H1 (cell line): ENCODE data around the gene SYNGR4. TPM values are rescaled to one million over a fixed set of nuclear protein-coding genes. Genes with fewer than 3 reads are reported as not detected.

ENCODE experiments used
- NANOG ChIP-seq: IDR thresholded peaks from 2 replicates; pipeline ENCODE4 v1.6.1; 2011; ENCODE audit warnings: low read length, low read depth, mild to moderate bottlenecking, inconsistent platforms; ENCODE audit not compliant: insufficient read depth, poor library complexity, severe bottlenecking
- TAF7 ChIP-seq: optimal IDR thresholded peaks from 2 replicates; pipeline ENCODE3; 2011; ENCODE audit warnings: low read depth, mild to moderate bottlenecking, inconsistent platforms, low read length, moderate library complexity, borderline replicate concordance
- polyA plus RNA-seq, 7 experiments: library from polyadenylated mRNA; depleted of rRNA in 3 of 7; stranded (reverse) in 5 of 7; unstranded in 2 of 7; fragments of >200 nt in 5 of 7; fragments of 200-250 nt in 2 of 7; gene quantifications; 1 replicate in 5 of 7; 2 replicates in 1 of 7; 4 replicates in 1 of 7; pipeline versions ENCODE4 v1.2.1 to v1.2.3, GENCODE V29; 2011 to 2013; ENCODE audit warnings: missing spikeins in 2 of 7, mixed read lengths in 2 of 7
- total RNA-seq: library from RNA; stranded (reverse); fragmentation: NEBNext Ultra II Directional; extraction: Animal tissue kit (Norgen Biotek cat#: 25700); gene quantifications from 2 replicates; pipeline ENCODE4 v1.2.1, GENCODE V29; 2021
- TF ChIP-seq, protein P1 (sequence below), 3 experiments: IDR thresholded peaks; 1 replicate in 2 of 3; 2 replicates in 1 of 3; pipeline versions ENCODE4 v1.5.1 to v1.6.1; 2011; ENCODE audit warnings: low read length in 3 of 3, mild to moderate bottlenecking in 3 of 3, inconsistent platforms in 2 of 3, low read depth in 1 of 3, moderate library complexity in 1 of 3; ENCODE audit not compliant: insufficient read depth in 1 of 3; ENCODE audit errors: control extremely low read depth in 1 of 3

SYNGR4 gene
- total and polyA plus RNA-seq, 2 of the 8 experiments (the other 6 are each of a cell fraction or from before 2014, with no cell fraction given): 0.41 TPM; not detected in 1

GRCh38 chr19:48361912-48362311 is 2.3 kb upstream of the SYNGR4 start (continued):
- no peak for TF ChIP-seq NANOG
- TF ChIP-seq, protein P1, sequence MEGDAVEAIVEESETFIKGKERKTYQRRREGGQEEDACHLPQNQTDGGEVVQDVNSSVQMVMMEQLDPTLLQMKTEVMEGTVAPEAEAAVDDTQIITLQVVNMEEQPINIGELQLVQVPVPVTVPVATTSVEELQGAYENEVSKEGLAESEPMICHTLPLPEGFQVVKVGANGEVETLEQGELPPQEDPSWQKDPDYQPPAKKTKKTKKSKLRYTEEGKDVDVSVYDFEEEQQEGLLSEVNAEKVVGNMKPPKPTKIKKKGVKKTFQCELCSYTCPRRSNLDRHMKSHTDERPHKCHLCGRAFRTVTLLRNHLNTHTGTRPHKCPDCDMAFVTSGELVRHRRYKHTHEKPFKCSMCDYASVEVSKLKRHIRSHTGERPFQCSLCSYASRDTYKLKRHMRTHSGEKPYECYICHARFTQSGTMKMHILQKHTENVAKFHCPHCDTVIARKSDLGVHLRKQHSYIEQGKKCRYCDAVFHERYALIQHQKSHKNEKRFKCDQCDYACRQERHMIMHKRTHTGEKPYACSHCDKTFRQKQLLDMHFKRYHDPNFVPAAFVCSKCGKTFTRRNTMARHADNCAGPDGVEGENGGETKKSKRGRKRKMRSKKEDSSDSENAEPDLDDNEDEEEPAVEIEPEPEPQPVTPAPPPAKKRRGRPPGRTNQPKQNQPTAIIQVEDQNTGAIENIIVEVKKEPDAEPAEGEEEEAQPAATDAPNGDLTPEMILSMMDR (IDR thresholded peaks at IDR 0.05; ENCODE audit: control extremely low read depth in 1 of 3, insufficient read depth in 1 of 3, low read depth in 1 of 3, low read length in 3 of 3): no peak
- no peak for TF ChIP-seq TAF7
